Lower lobe of right lung (tissue), 2 donors: Measurements from ENCODE around the gene BNC2. TPM values are rescaled to one million over a fixed set of nuclear protein-coding genes. Genes with fewer than 3 reads are reported as not detected.
A peak's percentile ranks its signal among the peaks of the same experiment; 100 is the strongest.

Experiments
- ATAC-seq, 2 donors: fragments of 200-7000 bp; cut with Tn5 transposase; one replicate each; pipeline ENCODE4 v1.9.1; 2020 to 2022; ENCODE audit warnings: mild to moderate bottlenecking in 2 of 2, moderate library complexity in 2 of 2
- DNase-seq: peaks from one replicate; pipeline ENCODE4 v3.0.0-alpha.2; 2020
- H3K27ac ChIP-seq: fragments of 200-600 bp; one replicate; pipeline ENCODE4 v1.8.0; 2022
- H3K27me3 ChIP-seq: fragments of 200-600 bp; one replicate; pipeline ENCODE4 v1.8.0; 2022; ENCODE audit warnings: low read depth
- H3K36me3 ChIP-seq: fragments of 200-600 bp; one replicate; pipeline ENCODE4 v1.8.0; 2022; ENCODE audit warnings: mild to moderate bottlenecking
- H3K4me1 ChIP-seq: fragments of 200-600 bp; one replicate; pipeline ENCODE4 v1.8.0; 2022
- H3K4me3 ChIP-seq: fragments of 200-600 bp; one replicate; pipeline ENCODE4 v1.8.0; 2022; ENCODE audit warnings: mild to moderate bottlenecking
- H3K9me3 ChIP-seq: fragments of 200-600 bp; one replicate; pipeline ENCODE4 v1.8.0; 2022
- CTCF ChIP-seq: fragments of 200-600 bp; IDR thresholded peaks from one replicate; pipeline ENCODE4 v1.8.0; 2022; ENCODE audit warnings: antibody characterized with exemption, mild to moderate bottlenecking
- intact Hi-C: fragments of 100-400 bp; cut with DNase I; formaldehyde crosslinking; loops from one replicate; pipeline ENCODE4 v1.11.0; 2022
- total RNA-seq: library from RNA; stranded (reverse); fragmentation: NEBNext Ultra II Directional; extraction: Animal tissue kit (Norgen Biotek cat#: 25700); gene quantifications from one replicate; pipeline ENCODE4 v1.2.1, GENCODE V29; 2021
- donor health status: DM: no; HTN: yes; CAD: no; lungs with severe emphysema.

BNC2 gene
- total RNA-seq, 1 donor from 2014 or later, result 15.0 TPM

DNA sequence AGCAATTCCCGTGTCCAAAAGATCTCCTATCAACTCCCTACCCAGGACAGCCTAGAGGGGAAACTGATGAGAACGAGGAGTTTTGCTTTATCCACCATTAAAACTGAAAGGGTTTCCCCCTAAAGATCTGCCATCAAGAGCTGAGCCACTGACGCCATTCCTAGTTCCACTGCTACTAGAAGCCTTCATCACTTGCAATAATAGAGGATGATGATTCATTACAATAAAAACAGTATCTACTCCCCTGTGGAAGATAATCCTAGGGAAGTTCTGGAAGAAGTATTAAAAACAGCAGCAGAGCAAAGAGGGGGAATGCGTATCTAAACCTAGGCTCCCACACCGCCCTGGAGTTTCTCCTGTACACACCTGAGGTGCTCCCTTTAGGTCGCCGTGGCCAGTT is 394.5 kb downstream of the BNC2 start:
- intact Hi-C loops, result no loop called here
- H3K27ac ChIP-seq, result no peak overlapping the region
- ATAC-seq, result no peak

DNA sequence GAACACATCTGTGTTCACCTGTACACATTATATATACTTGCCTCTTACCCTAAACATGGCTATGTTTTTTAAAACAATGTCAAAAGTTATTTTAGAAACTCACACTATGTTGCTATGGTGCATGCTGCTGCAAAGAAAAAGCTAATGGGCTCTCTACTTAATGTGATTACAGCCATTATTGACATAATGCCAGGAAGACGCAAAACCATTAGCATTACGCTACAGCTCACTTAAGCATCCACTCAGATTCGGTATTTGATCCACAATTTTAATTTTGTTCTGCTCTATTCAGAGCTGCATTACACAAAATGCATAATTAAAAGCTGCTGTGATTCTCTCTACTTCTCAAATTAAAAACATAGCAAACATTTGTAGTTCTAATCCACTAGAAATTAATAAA is 395.2 kb downstream of the BNC2 start:
- no peaks in the 10 kb centered on the region for H3K4me1 ChIP-seq
- no peak for TF ChIP-seq CTCF
- H3K27me3 ChIP-seq, result no peaks in the 10 kb centered on the region
- H3K4me3 ChIP-seq, result no peak overlapping the region
- DNase-seq (no peak), ATAC-seq (no peak)
- intact Hi-C loops, result no loop called here
- no peaks in the 10 kb centered on the region for H3K9me3 ChIP-seq
- no peaks in the 10 kb centered on the region for H3K36me3 ChIP-seq
- H3K27ac ChIP-seq, result no peak overlapping the region

More for the DNA sequence above, 394.5 kb downstream of the BNC2 start:
- Histone ChIP-seq H3K9me3 (no peaks in the 10 kb centered on the region), H3K4me1 (no peaks in the 10 kb centered on the region), H3K27me3 (no peaks in the 10 kb centered on the region), H3K4me3 (no peak overlapping the region), H3K36me3 (no peaks in the 10 kb centered on the region)
- TF ChIP-seq CTCF, result no peak
- DNase-seq, result no peak

DNA sequence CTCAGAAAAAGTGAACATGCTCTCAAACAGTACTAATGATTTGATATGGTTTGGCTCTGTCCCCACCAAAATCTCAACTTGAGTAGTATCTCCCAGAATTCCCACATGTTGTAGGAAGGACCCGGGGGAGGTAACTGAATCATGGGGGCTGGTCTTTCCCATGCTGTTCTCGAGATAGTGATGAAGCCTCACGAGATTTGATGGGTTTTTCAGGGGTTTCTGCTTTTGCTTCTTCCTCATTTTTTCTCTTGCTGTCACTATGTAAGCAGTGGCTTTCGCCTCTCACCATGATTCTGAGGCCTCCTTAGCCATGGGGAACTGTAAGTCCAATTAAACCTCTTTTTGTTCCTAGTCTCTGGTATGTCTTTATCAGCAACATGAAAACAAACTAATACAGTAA is 401.3 kb downstream of the BNC2 start:
- no peak for DNase-seq
- no peaks in the 10 kb centered on the region for H3K27me3 ChIP-seq
- no peak overlapping the region for H3K27ac ChIP-seq
- TF ChIP-seq CTCF, result no peak
- ATAC-seq, result no peak
- no peaks in the 10 kb centered on the region for H3K36me3 ChIP-seq
- H3K4me3 ChIP-seq, result no peak overlapping the region
- intact Hi-C loops, result no loop called here
- no peaks in the 10 kb centered on the region for H3K4me1 ChIP-seq
- H3K9me3 ChIP-seq, result no peaks in the 10 kb centered on the region

DNA sequence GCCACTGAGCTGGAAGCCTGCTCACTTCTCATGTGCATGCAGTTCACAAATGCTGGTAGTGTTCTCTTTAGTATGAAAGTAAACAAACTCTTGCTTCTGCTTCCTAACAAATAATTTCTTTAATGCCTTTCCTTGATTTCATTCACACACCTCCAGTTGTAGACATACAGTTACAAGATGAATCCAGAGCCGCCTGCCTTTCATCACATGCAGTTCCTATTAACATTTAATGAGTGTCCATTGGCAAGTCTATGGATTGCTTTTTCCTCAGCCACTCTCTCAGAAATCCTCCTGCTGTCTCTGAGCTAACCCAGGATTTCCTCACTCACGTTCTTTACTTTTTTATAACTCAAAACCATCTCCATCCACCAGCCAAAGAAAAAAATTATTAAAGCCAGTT is 408.6 kb downstream of the BNC2 start:
- Histone ChIP-seq H3K27me3 (no peaks in the 10 kb centered on the region), H3K27ac (no peak overlapping the region), H3K4me3 (no peak overlapping the region), H3K4me1 (no peaks in the 10 kb centered on the region), H3K36me3 (no peaks in the 10 kb centered on the region), H3K9me3 (no peaks in the 10 kb centered on the region)
- no peak for ATAC-seq
- no peak for TF ChIP-seq CTCF
- DNase-seq, result no peak
- intact Hi-C loops, result no loop called here

GRCh38 chr9:16461137-16461840 is 409.2 kb downstream of the BNC2 start:
- no peaks in the 10 kb centered on the region for H3K27me3 ChIP-seq
- no peak overlapping the region for H3K4me3 ChIP-seq
- no peaks in the 10 kb centered on the region for H3K4me1 ChIP-seq
- DNase-seq (no peak), ATAC-seq (peak; percentile 75 to 76)
- intact Hi-C loops, result no loop called here
- H3K9me3 ChIP-seq, result no peaks in the 10 kb centered on the region
- H3K36me3 ChIP-seq, result no peaks in the 10 kb centered on the region
- no peak overlapping the region for H3K27ac ChIP-seq
- TF ChIP-seq CTCF, result no peak
